Sigmoid colon (tissue), 7 donors: ENCODE data around the gene EFNB1. TPM values are rescaled to one million over a fixed set of nuclear protein-coding genes. Genes with fewer than 3 reads are reported as not detected.
A peak's percentile ranks its signal among the peaks of the same experiment; 100 is the strongest.

Source experiments
- DNase-seq: peaks from one replicate; pipeline ENCODE4 v3.0.0-alpha.2; 2019
- H3K27ac ChIP-seq, 4 donors: fragments of 200-600 bp; sonication (generic); one replicate each; pipeline ENCODE4 v1.5.1; 2016 to 2019; ENCODE audit warnings: mild to moderate bottlenecking in 1 of 4
- H3K27me3 ChIP-seq, 3 donors: fragments of 200-600 bp; sonication (generic); one replicate each; pipeline ENCODE4 v1.5.1; 2019; ENCODE audit warnings: mild to moderate bottlenecking in 1 of 3
- H3K36me3 ChIP-seq, 4 donors: fragments of 200-600 bp; sonication (generic); one replicate each; pipeline ENCODE4 v1.5.1; 2016 to 2019
- H3K4me1 ChIP-seq, 4 donors: fragments of 200-600 bp; sonication (generic); one replicate each; pipeline ENCODE4 v1.5.1; 2017 to 2019
- H3K4me3 ChIP-seq, 4 donors: fragments of 200-600 bp; sonication (generic); one replicate each; pipeline ENCODE4 v1.5.1; 2017 to 2019; ENCODE audit warnings: mild to moderate bottlenecking in 2 of 4, moderate library complexity in 1 of 4
- H3K9me3 ChIP-seq, 4 donors: fragments of 200-600 bp in 3 of 4; sonication (generic) in 3 of 4; one replicate each; pipeline versions ENCODE4 v1.5.1 to v1.6.1; 2013 to 2019
- EP300 ChIP-seq, 4 donors: sonication (generic); formaldehyde crosslinking; IDR thresholded peaks; one replicate each; pipeline ENCODE4 v1.6.1; 2017; ENCODE audit warnings: antibody characterized with exemption in 4 of 4
- POLR2A ChIP-seq, 2 donors: fragments of 450-650 bp; IDR thresholded peaks; one replicate each; pipeline ENCODE4 v1.6.1; 2016; ENCODE audit warnings: antibody characterized with exemption in 2 of 2, mild to moderate bottlenecking in 2 of 2, moderate library complexity in 2 of 2
- POLR2AphosphoS5 ChIP-seq, 4 donors: sonication (generic); formaldehyde crosslinking; IDR thresholded peaks; one replicate each; pipeline ENCODE4 v1.6.1; 2017; ENCODE audit warnings: antibody characterized with exemption in 4 of 4
- WGBS, 2 donors: extraction: QIAGEN DNeasy Blood & Tissue Kit; methylation state at CpG; one replicate each; pipeline ENCODE4 v1.1.7; 2013; 5-methylcytosine and 5-hydroxymethylcytosine counted together
- intact Hi-C: fragments of 100-400 bp; cut with DNase I; formaldehyde crosslinking; loops from one replicate; pipeline ENCODE4 v1.15.1; 2023
- polyA plus RNA-seq, 3 donors: library from polyadenylated mRNA; stranded (reverse); fragments of 200-250 nt; gene quantifications; one replicate each; pipeline ENCODE4 v1.2.3, GENCODE V29; 2013
- total RNA-seq, 4 donors: library from RNA; depleted of rRNA; stranded (reverse); fragments of >200 nt; gene quantifications; one replicate each; pipeline ENCODE4 v1.1.0, GENCODE V29; 2016
- TF ChIP-seq, protein P1 (sequence below), 4 experiments: fragments of 450-650 bp in 3 of 4; fragments of 200-600 bp in 1 of 4; IDR thresholded peaks; one replicate each; pipeline ENCODE4 v1.5.1; 2016 to 2019; ENCODE audit warnings: antibody characterized with exemption in 4 of 4, mild to moderate bottlenecking in 3 of 4, moderate library complexity in 2 of 4
- donor health status: healthy with polysubstance abuse.
- donor health status: Bipolar disorder and iron deficiency.
- donor health status: healthy.

EFNB1 gene
- total and polyA plus RNA-seq, 7 donors: 9.5 to 53.2 (median 16.2) TPM

DNA sequence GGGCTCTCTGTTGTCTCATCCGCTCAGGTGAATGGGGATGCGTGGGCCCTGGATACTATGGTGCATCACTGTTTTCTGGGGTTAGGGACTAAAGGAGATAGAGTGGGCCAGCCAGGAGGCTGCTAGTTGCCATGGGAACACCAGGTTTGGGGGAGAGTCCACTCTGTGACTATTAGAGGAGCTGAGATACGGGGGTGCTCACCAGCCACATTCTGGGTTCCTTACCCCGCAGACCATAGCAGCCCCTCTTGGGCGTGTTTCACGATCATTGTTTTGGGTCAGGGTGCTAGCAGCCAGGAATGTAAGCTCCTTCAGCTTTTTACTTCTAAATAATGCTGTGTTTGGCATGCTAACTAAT lies 4.6 kb downstream of the EFNB1 start:
- no peaks in the 10 kb centered on the region for H3K27me3 ChIP-seq
- DNase-seq: peak; percentile 51
- H3K36me3 ChIP-seq: no peaks in the 10 kb centered on the region
- H3K27ac ChIP-seq: peak overlapping the region in 2 of 4 donors; percentile 86 to 88
- H3K4me3 ChIP-seq: no peak overlapping the region
- intact Hi-C loops: no loop called here
- TF ChIP-seq POLR2AphosphoS5 (IDR thresholded peaks at IDR 0.05): no peak
- TF ChIP-seq, protein P1, sequence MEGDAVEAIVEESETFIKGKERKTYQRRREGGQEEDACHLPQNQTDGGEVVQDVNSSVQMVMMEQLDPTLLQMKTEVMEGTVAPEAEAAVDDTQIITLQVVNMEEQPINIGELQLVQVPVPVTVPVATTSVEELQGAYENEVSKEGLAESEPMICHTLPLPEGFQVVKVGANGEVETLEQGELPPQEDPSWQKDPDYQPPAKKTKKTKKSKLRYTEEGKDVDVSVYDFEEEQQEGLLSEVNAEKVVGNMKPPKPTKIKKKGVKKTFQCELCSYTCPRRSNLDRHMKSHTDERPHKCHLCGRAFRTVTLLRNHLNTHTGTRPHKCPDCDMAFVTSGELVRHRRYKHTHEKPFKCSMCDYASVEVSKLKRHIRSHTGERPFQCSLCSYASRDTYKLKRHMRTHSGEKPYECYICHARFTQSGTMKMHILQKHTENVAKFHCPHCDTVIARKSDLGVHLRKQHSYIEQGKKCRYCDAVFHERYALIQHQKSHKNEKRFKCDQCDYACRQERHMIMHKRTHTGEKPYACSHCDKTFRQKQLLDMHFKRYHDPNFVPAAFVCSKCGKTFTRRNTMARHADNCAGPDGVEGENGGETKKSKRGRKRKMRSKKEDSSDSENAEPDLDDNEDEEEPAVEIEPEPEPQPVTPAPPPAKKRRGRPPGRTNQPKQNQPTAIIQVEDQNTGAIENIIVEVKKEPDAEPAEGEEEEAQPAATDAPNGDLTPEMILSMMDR (IDR thresholded peaks at IDR 0.05): no peak
- no peak for TF ChIP-seq POLR2A (IDR thresholded peaks at IDR 0.05)
- no peak for TF ChIP-seq EP300 (IDR thresholded peaks at IDR 0.05)
- H3K4me1 ChIP-seq: peaks cover 0 to 20% (median 10%) of the 10 kb centered on the region in 4 donors
- no peaks in the 10 kb centered on the region for H3K9me3 ChIP-seq
- 46 to 83% methylated on average over 6 of the region's 6 CpGs for WGBS, 2 donors

DNA sequence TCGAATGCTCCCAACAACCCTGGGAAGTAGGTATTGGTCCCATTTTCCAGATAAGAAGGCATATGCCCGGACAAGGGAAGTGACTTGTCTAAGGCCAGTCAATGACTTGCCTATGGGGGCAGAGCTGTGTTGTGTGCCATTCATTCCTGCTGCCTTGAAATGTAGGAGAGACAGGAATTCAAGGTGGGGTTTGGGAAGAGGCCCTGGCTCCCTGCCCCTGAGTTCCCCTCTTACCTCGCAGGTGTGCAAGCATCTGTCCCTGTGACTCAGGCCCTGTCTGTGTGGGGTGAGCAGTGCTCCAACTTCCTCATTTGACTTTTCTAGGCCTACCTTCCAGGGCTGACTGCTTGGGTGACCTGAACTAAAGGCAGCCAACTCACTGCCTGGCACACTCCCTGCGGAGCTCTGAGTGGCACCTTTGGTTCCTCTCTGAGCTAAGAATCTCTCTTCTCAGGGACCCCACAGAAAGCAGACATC lies 5.1 kb downstream of the EFNB1 start:
- 15 to 52% methylated on average over 4 of the region's 4 CpGs for WGBS, 2 donors
- Histone ChIP-seq H3K4me1 (peaks cover 0 to 19% (median 10%) of the 10 kb centered on the region in 4 donors), H3K9me3 (no peaks in the 10 kb centered on the region), H3K27ac (no peak overlapping the region), H3K36me3 (no peaks in the 10 kb centered on the region), H3K4me3 (no peak overlapping the region), H3K27me3 (no peaks in the 10 kb centered on the region)
- intact Hi-C loops: no loop called here
- TF ChIP-seq POLR2AphosphoS5 (IDR thresholded peaks at IDR 0.05): no peak
- no peak for TF ChIP-seq EP300 (IDR thresholded peaks at IDR 0.05)
- TF ChIP-seq, protein P1 (IDR thresholded peaks at IDR 0.05): no peak
- TF ChIP-seq POLR2A (IDR thresholded peaks at IDR 0.05): no peak
- DNase-seq: peak; percentile 34

DNA sequence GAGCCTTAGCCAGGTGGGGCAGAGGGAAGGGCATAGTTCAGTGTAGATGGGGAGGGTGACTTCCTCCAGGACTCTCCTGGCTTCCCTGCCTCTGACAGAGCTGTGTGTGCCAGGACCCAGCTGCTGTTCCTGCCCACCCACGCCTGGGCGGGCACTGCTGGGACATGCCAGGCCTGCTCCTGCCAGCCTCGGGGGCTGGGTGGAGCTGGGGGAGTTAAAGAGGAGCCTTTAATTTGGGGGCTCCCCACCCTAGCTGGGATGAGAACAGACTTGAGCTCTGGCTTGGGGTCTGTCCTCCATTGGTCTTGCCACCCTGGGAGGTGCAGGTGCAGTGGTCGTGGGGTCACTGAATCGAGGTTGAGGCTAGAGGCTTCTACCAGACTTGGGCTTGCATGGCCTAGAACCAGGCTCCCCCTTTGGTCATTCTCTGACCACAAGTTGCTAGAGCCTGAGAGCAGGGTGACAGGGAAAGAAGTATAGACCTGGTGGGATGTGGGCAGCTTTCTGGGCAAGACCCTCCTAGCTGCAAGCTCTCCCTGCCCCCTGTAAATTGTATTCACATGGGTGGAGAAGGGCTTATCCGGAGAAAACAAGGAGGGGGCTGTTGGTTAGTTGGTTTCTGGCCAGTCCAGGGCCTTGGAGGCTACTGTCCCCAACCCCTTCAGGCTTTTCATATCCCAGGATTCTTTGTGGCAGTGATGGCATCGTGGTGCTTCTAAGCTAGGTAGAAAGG lies 5.7 kb downstream of the EFNB1 start:
- Histone ChIP-seq H3K4me3 (no peak overlapping the region), H3K27me3 (no peaks in the 10 kb centered on the region), H3K27ac (no peak overlapping the region), H3K36me3 (peaks cover 0 to under 1% (median 0%) of the 10 kb centered on the region in 4 donors), H3K9me3 (no peaks in the 10 kb centered on the region), H3K4me1 (peaks cover 0 to 19% (median 10%) of the 10 kb centered on the region in 4 donors)
- peak; percentile 42 for DNase-seq
- intact Hi-C loops: no loop called here
- 19 to 52% methylated on average over 7 of the region's 7 CpGs for WGBS, 2 donors
- TF ChIP-seq POLR2AphosphoS5 (IDR thresholded peaks at IDR 0.05): no peak
- no peak for TF ChIP-seq EP300 (IDR thresholded peaks at IDR 0.05)
- TF ChIP-seq, protein P1 (IDR thresholded peaks at IDR 0.05): no peak
- no peak for TF ChIP-seq POLR2A (IDR thresholded peaks at IDR 0.05)

DNA sequence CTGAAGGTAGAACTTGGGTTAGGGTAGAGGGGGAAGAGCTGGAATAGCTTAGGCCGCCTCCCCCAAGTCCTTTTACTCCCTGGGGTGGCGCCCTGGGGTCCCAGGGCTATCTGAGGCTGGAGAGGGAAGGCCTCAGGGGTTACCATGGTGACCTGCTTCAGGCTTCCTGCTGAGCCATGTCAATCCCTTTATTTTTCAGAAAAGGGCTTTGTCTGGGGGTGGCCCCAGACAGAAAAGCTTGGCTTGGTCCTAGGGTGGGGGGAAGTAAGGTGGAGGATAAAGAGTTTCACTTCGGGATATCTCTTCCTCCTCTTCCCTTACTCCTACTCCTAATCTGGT lies 6.3 kb downstream of the EFNB1 start:
- H3K36me3 ChIP-seq: peaks cover 0 to 6% (median 2%) of the 10 kb centered on the region in 4 donors
- TF ChIP-seq POLR2A (IDR thresholded peaks at IDR 0.05) (no peak), POLR2AphosphoS5 (IDR thresholded peaks at IDR 0.05) (no peak), EP300 (IDR thresholded peaks at IDR 0.05) (no peak)
- TF ChIP-seq, protein P1 (IDR thresholded peaks at IDR 0.05): no peak
- H3K27ac ChIP-seq: no peak overlapping the region
- no peak overlapping the region for H3K4me3 ChIP-seq
- intact Hi-C loops: no loop called here
- peaks cover 0 to 19% (median 10%) of the 10 kb centered on the region in 4 donors for H3K4me1 ChIP-seq
- DNase-seq: peak; percentile 22
- 78 to 89% methylated on average over 3 of the region's 3 CpGs for WGBS, 2 donors
- H3K9me3 ChIP-seq: no peaks in the 10 kb centered on the region
- no peaks in the 10 kb centered on the region for H3K27me3 ChIP-seq
